ENCODE measurements around the gene PAX5.

The PAX5 gene

DNA sequence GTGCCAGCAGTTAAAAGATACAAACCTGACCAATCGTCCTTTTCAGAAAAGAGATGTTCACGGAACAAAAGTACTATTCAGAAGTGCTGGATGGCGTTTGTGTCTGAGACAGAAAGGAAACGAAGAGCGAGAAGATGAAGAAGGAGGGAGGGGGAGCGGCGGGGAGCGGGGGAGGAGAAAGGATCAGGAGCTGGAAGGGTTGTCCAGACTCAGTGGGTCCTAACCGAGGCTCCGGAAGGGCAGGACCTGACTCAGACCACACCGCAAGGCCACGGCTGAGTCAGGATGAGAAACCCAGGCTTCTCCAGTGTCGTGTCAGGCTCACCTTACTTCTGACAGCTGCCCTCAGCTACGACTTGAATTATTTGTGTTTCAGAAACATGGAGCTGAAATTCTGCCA is 46.2 kb downstream of the PAX5 start:
- DNase-seq (ENCODE audit: low read depth, low spot score): no peak

DNA sequence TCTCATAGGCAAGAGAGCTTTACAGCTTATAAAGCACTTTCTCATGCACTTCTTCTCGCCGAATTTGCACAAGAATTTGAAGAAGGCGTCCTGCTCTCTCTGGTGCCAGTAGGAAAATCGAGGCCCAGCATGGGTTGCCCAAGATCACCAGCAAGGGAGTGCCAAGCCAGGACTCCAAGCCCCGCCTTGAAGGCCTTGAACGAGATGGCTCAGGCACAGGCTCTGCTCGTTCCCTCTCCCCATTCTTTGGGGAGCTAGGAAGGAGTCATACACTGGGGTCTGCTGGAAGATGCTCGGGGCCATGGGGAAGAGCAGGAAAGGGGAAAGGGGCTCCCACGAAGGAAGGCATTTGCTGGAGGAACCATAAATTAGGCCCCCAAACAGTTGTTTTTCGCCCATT is 46.7 kb downstream of the PAX5 start:
- no peak for DNase-seq (ENCODE audit: low read depth, low spot score)

DNA sequence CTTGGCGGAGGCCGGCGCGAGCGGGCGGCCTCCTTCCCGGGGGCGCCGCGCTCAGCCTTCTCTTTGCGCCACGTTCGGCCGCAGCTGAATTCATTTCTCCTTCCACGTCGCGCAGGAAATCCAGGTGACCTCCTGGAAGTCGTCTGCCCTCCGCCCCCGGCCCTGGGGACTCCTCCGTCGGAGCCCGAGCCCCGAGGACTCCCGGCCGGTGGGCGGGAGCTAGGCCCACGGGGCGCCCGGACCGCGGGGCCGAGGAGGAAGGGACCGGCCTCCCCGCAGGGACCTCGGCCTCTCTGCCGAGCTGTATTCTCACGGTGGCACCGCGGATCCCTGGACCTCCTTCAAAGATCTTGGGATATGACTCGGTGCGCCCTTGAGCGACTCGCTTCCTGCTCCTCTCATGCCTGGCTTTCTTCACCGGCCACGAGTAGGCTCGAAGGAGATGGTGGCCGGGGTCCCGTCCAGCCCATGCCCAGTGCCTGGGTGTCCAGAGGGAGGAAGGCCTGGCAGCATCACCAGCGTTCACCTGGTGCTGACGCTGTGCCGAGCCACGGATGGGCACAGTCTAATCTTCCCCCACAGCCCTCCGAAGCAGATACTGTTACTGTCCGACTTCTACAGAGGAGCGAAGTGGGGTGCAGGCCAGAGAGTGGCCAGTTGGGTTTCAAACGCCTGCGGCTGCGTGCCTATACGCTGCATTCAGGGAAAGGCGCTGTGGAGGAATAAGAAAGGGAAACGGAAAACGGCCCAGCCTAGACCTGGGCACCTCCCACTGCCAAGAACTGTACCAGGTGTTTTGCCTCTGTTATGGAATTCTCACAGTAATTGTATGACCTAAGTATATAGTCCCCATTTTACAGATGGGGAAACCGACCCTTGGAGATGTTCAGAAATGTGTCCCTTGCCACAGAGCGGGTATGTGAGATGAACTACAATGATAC is 47.3 kb downstream of the PAX5 start:
- no peak for DNase-seq (ENCODE audit: low read depth, low spot score)

DNA sequence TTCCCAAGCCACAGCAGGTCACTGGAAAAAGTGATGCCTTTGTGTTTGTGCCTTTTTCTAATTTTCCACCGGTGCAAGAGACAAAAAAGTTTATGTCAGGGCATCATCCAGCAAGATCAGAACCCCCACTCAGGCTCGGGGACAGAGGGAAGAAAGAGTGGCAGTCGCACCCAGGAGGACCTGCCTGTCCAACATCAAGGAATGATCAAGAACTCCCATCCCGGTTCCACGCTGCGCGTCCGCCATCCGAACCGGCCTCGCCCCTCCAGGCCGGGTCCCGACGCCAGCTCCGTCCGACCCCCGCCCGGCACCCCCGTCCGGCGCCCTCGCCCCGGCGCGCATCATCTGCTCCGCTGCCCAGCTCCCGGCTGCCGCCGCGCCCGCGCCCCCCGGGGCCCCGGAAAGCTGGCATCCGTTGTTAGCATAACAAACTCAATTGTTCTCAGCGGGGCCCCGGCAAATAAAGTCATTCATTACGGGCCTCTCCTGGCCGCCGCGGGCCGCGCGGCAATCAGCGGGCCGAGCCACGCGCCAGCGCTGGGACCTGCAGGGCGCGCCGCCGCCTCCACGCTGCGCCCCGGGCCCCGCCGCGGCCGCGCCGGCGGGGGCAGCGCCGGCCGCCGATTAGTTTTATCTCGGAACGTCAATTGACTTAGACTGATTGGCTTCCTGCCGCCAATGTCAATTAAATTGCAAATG is 48.1 kb downstream of the PAX5 start:
- no peak for DNase-seq (ENCODE audit: low read depth, low spot score)

DNA sequence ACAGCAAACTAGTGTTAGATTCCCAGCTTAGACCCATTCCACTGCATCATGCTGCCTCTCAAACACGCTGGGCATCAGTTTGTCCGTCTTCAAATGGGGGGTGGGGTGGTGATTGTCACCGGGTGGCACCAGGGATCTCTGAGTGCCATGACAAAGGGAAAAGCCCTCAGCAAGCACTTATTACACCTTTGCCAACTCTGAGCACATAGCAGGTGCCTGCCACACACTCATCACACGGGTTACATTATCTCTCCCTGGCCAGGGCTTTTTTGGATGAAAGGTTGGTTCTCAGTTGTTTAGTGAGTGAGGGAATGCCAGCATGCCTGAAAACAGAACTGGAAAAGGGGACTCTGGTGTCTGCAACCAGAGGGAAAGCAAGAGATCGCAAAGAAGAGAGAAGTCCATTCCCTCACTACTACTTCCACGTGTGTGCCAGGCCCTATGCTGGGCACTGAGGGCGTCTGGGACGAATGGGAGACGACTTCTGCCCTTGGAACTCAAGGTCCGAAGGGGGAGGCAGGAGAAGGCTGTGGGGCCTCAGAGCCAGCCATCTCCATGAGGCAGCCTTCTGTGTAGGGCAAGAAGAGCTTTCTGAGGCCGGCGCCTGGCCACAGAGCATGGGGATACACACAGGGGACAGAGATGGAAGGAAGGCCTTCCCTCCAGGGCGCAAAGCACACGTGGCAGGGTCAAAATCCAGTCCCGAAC is 48.9 kb downstream of the PAX5 start:
- no peak for DNase-seq (ENCODE audit: low read depth, low spot score)

DNA sequence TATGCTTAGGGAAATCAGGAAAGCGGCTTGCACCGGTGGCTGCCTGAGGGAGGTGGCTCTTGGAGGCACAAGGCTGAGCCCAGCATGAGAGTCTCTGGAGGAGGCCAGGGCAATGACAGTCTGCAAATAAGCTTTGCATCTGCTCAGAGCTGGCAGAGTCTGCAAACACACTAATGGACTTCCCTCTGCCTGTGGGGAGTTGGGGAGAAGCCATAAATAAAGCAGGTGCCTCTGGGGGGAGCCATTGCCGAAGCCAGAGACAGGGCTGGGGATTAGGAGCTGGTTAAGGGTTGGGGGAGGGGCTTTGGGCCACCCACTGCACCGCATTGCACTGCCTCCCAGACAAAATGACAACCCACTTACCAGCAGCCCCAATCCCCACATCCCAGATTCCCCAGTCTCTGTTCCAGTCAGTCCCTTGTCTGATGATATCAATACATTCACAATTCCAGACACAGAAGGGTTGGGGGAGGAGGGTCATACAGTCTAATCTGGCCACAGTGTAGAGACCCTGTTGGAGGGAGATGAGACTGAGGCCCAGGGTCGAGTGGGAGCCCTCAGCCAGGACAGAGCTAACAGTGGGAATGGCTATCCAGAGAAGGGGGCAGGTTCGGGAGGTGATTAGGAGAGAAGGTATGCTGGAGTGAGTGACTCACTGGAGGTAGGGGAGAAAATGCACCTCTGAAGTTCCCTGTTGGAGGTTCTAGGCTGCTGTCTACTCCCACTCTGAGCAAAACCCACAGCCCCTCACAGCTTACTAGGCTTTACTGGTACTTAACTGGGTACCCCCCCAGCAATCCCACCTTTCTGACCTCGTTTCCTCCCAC is 53.7 kb downstream of the PAX5 start:
- no peak for DNase-seq (ENCODE audit: low read depth, low spot score)

DNA sequence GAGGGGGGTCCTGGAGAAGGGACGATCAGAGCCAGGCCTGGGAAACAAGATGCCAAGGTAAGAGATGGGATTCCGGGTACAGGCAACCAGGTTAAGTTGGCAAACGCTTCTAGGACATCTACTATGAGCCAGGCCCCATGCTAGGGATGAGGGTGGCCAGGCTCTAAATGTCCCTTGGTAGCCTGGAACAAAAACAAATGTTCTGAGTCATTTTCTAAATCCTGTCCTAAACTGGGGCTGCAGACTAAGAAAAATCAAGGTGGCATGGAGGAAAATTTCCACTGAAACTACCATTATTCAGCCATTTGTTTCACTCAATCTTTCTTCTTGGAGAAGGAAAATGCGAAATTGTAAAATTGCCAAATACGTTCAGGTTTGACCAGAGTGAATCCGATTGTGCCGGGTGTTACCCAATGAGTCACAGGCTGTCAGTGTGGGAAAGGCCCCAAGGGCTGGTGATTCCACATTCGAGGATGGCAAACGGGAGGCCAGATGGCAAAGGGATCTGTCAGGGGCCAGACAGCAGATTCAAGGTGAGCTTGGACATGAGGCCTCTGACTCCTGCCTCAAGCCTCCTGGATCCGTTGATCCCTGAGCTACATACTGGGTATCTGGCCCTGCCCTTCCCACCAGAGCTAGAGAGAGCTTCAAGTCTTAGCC is 57.6 kb downstream of the PAX5 start:
- no peak for DNase-seq (ENCODE audit: low read depth, low spot score)

DNA sequence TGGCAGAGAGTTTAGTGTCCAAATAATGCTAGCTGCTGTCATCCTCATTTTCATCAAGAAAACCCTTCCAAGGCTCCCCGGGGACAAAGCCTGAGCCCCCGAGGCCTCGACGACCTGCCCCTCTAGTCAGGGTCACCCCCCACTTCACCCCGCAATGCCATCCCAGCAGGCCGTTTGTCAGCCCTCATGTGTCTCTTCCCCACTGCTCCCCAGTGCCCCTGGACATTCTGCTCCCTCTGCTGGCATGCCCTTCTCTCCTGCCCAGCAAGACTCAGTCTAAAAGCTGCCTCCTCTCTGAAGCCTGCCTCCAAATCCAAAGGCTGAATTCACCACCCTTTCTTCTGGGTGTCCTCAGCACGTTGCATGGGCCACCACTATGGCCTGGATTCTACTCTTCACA is 59.3 kb downstream of the PAX5 start:
- no peak for DNase-seq (ENCODE audit: low read depth, low spot score)

DNA sequence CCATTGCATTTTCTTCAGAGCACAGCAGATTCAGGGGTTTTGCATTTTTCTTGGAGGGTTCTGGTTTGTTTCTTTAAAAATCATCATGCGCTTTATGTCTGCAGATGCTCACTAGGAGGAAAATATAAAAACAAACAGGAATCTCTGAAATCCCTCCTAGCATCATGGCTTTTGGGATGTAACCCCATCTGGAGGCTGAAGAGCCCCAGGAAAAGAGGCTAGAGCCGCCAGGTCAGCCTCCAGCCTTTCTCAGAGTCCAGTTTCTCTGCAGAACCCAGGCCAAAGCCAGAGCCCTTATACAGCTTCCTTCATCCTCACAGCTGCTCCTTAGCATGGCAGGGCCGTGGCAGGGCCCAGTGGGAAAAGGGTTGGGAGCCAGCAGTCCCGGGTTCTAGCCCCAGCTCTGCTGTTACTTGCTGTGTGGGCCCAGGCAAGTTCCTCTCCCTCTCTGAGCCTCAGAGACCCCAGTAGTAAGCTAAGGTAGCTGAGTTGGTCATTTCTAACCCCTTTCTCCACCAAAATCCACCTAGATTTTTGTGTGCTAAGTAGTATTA is 62.1 kb downstream of the PAX5 start:
- no peak for DNase-seq (ENCODE audit: low read depth, low spot score)

DNA sequence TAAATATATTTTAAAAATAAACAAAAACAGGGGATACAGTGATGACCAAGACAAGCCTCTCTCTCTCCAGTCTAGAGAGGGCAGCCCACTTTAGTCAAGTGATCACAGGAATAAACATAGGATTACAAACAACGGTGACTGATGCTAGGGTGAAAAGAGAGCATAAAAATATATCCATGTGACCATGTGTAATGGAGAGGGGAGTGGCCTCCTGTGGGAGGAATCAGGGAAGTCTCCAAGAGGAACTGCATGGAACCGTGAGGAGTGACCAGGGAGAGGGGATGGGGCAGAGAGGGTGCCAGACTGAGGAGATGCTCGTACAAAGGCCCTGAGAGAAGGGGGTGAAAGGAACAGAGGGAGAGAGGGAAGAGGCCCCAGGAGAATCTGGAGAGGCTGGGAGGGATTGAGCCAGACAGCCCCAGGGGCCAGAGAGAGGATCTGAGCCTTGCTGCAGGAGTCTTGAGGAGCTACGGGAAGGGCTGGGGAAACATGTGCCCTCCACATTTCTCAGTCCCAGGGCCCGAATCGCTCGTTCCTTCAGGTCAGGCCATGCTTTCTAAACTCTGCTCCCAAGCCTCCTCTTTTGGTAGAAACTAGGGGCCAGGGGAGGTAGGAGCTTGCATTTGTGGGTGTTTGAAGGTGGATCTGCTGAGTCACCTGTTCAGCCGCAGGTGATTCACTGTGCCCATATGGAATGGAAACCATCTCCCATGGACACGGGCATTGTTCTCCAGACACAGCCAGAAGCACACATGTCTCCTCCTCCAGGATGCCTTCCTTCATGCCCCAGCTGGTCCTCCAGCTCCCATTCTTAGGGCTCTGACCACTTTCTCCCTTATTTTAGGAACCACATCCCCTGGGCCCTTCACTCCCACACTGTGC is 63.8 kb downstream of the PAX5 start:
- DNase-seq (ENCODE audit: low read depth, low spot score): no peak

DNA sequence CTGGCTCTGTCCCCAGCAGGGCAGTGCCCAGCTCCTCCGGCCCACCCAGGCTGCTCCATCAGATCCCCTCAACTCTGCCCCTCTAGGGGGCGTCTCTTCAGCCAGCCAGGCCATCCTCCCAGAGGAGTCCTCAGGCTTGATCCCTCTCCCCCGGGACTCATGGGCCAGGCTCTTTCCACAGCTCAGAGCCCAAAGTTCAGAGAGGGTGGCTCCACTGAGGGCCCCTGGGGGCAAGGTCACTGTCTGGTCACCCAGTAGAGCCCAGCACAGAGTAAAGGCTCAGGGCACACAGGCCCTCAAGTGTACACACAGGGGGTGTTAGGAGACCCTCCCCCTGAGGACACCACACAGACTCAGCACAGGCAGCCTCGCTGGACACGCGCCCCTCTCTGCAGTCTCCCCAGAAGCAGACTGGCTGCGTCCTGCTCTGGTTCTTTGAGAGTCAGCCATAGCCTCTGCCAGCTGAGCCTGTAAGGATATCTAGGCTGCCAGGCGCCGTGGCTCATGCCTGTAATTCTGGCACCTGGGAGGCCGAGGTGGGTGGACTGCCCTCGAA is 64.8 kb downstream of the PAX5 start:
- no peak for DNase-seq (ENCODE audit: low read depth, low spot score)

DNA sequence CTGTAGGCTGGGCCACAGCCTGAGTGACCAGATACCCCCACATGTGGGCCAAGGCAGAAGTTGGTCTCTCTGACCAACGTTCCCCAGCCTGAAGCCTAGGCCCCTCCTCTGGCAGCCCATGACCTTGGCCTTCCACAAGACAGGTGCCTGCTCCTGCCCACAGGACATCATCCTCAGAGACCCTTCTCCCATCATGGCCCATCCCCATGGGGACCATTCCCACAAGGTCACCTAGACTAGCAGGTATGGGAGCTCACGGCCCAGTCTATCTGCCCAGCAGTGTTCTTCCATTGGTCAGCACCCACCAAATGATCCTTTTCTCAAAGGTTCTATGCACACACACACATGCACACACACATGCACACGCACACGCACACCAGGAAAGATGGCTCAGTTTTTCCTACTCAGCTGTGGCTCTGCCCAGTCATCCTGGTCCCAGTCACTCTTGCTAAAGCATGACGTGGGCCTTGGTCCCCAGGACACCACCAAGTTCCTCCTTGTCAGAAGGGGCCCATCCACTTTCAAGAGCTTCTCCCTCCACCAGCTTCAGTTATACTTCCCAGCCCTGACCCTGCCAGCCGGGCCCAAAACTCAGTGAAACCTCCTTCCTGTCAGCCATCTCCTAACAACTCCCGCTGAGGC is 65.4 kb downstream of the PAX5 start:
- no peak for DNase-seq (ENCODE audit: low read depth, low spot score)

DNA sequence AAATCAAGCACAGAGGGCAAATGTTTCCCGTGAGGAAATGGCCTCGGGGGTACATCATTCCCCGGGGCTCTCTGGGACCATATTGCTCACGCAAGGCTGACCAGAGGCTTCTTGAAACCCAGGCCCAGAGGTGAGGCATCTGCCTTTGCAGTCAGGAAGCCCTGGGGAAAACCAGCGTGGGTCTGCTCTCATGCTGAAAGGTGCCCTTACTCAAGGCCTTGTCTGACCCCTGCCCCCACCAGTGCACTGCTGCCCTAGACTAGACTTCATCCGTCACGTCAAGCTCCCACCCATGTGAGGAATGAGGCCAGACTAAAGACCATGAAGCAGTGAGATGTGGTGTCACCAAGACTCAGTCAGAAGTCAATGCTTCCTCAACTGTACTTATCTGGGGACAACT is 66.1 kb downstream of the PAX5 start:
- no peak for DNase-seq (ENCODE audit: low read depth, low spot score)

DNA sequence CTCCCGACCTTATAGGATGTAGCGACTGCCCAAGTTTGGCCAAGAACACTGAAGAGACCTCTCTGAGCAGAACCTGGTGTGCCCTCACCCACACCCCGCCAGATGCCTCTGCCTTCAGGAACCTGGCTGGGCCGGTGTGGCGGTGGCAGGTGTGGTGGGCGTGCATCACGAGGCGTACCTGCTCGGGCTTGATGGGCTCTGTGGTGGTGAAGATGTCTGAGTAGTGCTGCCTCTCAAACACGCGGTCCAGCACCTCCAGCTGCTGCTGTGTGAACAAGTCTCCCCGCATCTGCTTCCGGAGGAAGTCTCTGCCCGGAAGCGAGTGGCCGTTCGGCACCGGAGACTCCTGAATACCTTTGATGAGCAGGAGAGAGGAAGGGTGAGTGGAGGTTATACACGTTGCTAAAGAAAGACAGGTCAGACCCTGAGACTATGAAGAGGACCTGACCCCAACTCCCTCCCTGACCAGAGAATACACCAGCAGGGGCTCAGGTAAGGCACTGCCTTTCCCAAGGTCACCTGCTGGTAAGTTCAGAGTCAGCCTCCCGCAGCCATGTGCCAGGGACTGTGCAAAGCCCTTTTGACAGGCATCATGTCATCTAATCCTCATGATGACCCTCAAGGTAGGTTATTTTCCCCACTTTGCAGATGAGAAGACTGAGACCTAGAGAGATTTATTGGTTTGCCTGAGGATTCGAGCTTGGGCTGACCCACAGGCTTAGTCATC is 67.5 kb downstream of the PAX5 start:
- DNase-seq (ENCODE audit: low read depth, low spot score): no peak

DNA sequence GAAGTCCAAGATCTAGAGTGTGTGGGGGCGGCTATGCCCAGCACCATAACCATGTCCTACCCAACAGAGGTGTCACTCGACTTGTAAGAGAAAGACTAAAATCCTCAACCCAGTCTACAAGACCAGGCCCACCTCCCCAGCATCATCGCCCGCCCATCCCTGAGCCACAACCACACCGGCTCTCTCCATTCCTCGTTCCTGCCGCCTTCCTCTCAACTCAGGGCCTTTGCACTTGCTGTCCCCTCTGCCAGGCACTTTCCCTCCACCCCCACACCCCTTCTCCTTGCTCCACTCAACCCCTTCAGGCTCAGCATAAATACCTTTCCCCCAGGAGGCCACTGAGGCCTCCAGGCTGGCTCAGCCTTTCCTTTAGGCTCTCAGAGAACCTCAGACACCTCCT is 69.3 kb downstream of the PAX5 start:
- no peak for DNase-seq (ENCODE audit: low read depth, low spot score)

DNA sequence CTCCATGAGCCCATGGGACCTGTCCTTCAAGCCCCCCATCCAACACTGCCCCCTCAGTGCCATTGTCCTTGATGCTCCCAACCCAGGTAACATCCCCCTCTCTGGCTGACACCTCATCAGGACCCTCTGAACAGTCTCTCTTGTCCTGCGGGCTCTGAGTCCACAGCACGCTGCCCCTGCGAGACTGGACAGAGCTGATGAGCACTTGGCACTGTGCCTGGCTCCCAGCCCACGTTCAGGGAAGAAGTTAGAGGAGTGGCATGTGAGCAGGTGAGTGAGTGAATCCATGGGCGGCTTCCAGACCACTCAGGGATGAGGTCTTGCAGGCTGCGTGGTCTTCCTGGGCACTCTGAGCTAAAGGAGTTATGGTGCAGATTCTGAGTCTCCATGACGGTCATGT is 70.7 kb downstream of the PAX5 start:
- DNase-seq (ENCODE audit: low read depth, low spot score): no peak

DNA sequence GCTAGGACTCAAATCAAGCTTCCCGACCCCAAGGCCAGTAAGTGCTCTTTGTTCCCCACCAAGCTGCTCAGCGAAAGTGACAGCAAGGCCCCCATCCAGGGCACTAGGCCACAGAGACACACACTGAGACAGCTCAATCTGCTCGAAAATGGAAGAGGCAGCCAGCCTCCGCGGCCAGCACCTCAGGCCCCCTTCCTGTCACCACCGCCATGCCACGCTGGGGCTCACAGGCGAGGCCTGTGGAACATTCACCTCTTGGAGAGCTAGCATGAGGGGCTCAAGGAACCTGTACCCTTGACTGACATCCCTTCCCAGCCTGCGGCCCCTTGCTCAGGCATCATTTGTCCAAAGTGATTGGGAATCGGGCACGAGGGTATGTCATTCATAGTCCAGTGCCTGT is 71.4 kb downstream of the PAX5 start:
- no peak for DNase-seq (ENCODE audit: low read depth, low spot score)
